Fibroblast of lung (primary cell): ENCODE measurements around the gene WDR81. TPM values are rescaled to one million over a fixed set of nuclear protein-coding genes. Genes with fewer than 3 reads are reported as not detected.

Experiments
- DNase-seq, 2 donors: peaks; one replicate each; pipeline versions ENCODE4 v3.0.0 to v3.0.0-alpha.2; 2010; ENCODE audit warnings: low read depth in 2 of 2
- H2AFZ ChIP-seq: 2 replicates; pipeline ENCODE4 v1.5.1; 2012; ENCODE audit warnings: low read length, control low read depth, inconsistent platforms
- H3K27ac ChIP-seq: 2 replicates; pipeline ENCODE4 v1.5.1; 2011; ENCODE audit warnings: low read length, control low read depth; ENCODE audit not compliant: insufficient read depth
- H3K27me3 ChIP-seq: 2 replicates; pipeline ENCODE4 v1.5.1; 2011; ENCODE audit warnings: mild to moderate bottlenecking, low read length; ENCODE audit not compliant: control insufficient read depth, insufficient read depth
- H3K36me3 ChIP-seq: 2 replicates; pipeline ENCODE4 v1.5.1; 2011; ENCODE audit warnings: low read length; ENCODE audit not compliant: control insufficient read depth, insufficient read depth
- H3K4me1 ChIP-seq: 2 replicates; pipeline ENCODE4 v1.5.1; 2011; ENCODE audit warnings: low read length; ENCODE audit not compliant: control insufficient read depth, insufficient read depth; ENCODE audit errors: extremely low read depth
- H3K4me2 ChIP-seq: 2 replicates; pipeline ENCODE4 v1.5.1; 2011; ENCODE audit warnings: low read length, control low read depth; ENCODE audit not compliant: insufficient read depth; ENCODE audit errors: extremely low read depth
- H3K4me3 ChIP-seq, 4 experiments: fragments of 200-600 bp in 1 of 4; sonication (generic) in 1 of 4; replicated peaks in 1 of 4; 2 replicates each; pipeline ENCODE4 v1.5.1; 2011 to 2016; ENCODE audit warnings: low read length in 4 of 4, low read depth in 3 of 4, mild to moderate bottlenecking in 3 of 4, control low read depth in 2 of 4, inconsistent platforms in 1 of 4, mixed read lengths in 1 of 4; ENCODE audit not compliant: insufficient read depth in 1 of 4; ENCODE audit errors: control extremely low read depth in 1 of 4
- H3K79me2 ChIP-seq: 2 replicates; pipeline ENCODE4 v1.5.1; 2012; ENCODE audit warnings: mild to moderate bottlenecking, low read length, inconsistent platforms; ENCODE audit not compliant: control insufficient read depth, insufficient read depth
- H3K9ac ChIP-seq: 2 replicates; pipeline ENCODE4 v1.5.1; 2011; ENCODE audit warnings: mild to moderate bottlenecking, low read length, control low read depth; ENCODE audit not compliant: insufficient read depth
- H3K9me3 ChIP-seq: 2 replicates; pipeline ENCODE4 v1.5.1; 2012; ENCODE audit warnings: low read depth, low read length; ENCODE audit not compliant: control insufficient read depth, insufficient read depth
- H4K20me1 ChIP-seq: 2 replicates; pipeline ENCODE4 v1.5.1; 2011; ENCODE audit warnings: low read length; ENCODE audit not compliant: control insufficient read depth, insufficient read depth; ENCODE audit errors: extremely low read depth
- CTCF ChIP-seq, 2 donors: IDR thresholded peaks in 1 of 2; conservative IDR thresholded peaks in 1 of 2; 1 replicate in 1 of 2; 2 replicates in 1 of 2; pipeline ENCODE4 v1.5.1; 2011 to 2012; ENCODE audit warnings: low read length in 2 of 2, control low read depth in 1 of 2, inconsistent platforms in 1 of 2, low read depth in 1 of 2, mild to moderate bottlenecking in 1 of 2
- EZH2 ChIP-seq: IDR thresholded peaks from 2 replicates; pipeline ENCODE4 v1.5.1; 2012; ENCODE audit warnings: low read length, control low read depth, mild to moderate bottlenecking; ENCODE audit errors: missing control alignments
- polyA plus RNA-seq, 2 donors: library from polyadenylated mRNA; depleted of rRNA in 1 of 2; stranded (reverse) in 1 of 2; unstranded in 1 of 2; fragments of >200 nt; gene quantifications; 2 replicates each; pipeline ENCODE4 v1.2.1, GENCODE V29; 2011 to 2012; ENCODE audit warnings: missing spikeins in 1 of 2
- total RNA-seq: library from RNA; depleted of rRNA; stranded (reverse); fragments of >200 nt; gene quantifications from 2 replicates; pipeline ENCODE4 v1.2.1, GENCODE V29; 2014

Gene WDR81
- total and polyA plus RNA-seq, 2 donors (not counting 1 experiment from before 2014, with no cell fraction given) = 5.4 to 31.5 TPM

GRCh38 chr17:1724869-1725641 is 551 bp downstream of the WDR81 start:
- Histone ChIP-seq H3K4me1 (peaks cover 4% of the 10 kb centered on the region), H2AFZ (no peak overlapping the region), H3K27ac (peak overlapping the region; percentile 43)

DNA sequence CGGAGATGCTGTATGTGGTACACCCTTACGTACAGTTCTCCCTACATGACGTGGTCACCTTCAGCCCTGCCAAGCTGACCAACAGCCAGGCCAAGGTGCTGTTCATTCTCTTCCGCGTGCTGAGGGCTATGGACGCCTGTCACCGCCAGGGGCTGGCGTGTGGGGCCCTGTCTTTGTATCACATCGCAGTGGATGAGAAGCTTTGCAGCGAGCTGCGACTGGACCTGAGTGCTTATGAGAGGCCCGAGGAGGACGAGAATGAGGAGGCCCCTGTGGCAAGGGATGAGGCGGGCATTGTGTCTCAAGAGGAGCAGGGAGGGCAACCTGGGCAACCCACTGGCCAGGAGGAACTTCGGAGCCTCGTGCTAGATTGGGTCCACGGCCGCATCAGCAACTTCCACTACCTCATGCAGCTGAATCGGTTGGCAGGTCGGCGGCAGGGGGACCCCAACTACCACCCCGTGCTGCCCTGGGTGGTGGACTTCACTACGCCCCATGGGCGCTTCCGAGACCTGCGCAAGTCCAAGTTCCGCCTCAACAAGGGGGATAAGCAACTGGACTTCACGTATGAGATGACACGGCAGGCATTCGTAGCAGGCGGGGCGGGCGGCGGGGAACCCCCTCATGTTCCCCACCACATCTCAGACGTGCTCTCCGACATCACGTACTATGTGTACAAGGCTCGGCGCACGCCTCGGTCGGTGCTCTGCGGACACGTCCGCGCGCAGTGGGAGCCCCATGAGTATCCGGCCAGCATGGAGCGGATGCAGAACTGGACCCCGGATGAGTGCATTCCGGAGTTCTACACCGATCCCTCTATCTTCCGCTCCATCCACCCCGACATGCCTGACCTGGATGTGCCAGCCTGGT is 1.4 kb downstream of the WDR81 start:
- TF ChIP-seq CTCF (conservative IDR thresholded peaks at IDR 0.05 in 1 of 2, IDR thresholded peaks at IDR 0.05 in 1 of 2; ENCODE audit: low read depth in 1 of 2, low read length in 2 of 2) (no peak), EZH2 (no peak)
- peak overlapping the region; percentile 75 for H3K4me2 ChIP-seq

More at GRCh38 chr17:1724869-1725641, 551 bp downstream of the WDR81 start:
- Histone ChIP-seq H3K9ac (peak overlapping the region; percentile 62), H3K9me3 (no peaks in the 10 kb centered on the region), H3K27me3 (no peaks in the 10 kb centered on the region), H3K4me2 (peak overlapping the region; percentile 75), H3K36me3 (peaks cover 12% of the 10 kb centered on the region), H3K4me3 (peak overlapping the region; percentile 39 to 64 (median 62)), H3K79me2 (peaks cover 5% of the 10 kb centered on the region), H4K20me1 (no peaks in the 10 kb centered on the region)
- TF ChIP-seq CTCF (conservative IDR thresholded peaks at IDR 0.05 in 1 of 2, IDR thresholded peaks at IDR 0.05 in 1 of 2; ENCODE audit: low read depth in 1 of 2, low read length in 2 of 2) (no peak), EZH2 (no peak)
- peak in 1 of 2 donors; percentile 10 for DNase-seq

DNA sequence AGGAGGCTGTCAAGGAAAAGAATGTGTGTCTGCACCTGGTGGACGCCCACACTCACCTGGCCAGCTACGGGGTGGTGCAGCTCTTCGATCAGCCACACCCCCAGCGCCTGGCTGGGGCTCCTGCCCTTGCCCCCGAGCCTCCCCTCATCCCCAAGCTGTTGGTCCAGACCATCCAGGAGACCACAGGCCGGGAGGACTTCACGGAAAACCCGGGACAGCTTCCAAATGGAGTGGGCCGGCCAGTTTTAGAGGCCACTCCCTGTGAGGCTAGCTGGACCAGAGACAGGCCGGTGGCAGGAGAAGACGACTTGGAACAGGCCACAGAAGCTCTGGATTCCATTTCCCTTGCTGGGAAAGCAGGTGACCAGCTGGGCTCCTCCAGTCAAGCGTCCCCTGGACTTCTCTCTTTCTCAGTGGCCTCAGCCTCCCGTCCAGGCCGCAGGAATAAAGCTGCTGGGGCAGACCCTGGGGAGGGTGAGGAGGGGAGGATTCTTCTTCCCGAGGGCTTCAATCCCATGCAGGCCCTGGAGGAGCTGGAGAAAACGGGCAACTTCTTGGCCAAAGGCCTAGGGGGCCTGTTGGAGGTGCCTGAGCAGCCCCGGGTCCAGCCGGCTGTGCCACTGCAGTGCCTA is 2.2 kb downstream of the WDR81 start:
- Histone ChIP-seq H3K27me3 (no peaks in the 10 kb centered on the region), H3K79me2 (peaks cover 5% of the 10 kb centered on the region), H3K27ac (no peak overlapping the region), H4K20me1 (no peaks in the 10 kb centered on the region), H3K4me1 (peaks cover 12% of the 10 kb centered on the region), H3K4me2 (no peak overlapping the region), H3K9me3 (no peaks in the 10 kb centered on the region), H2AFZ (no peak overlapping the region), H3K36me3 (peaks cover 12% of the 10 kb centered on the region), H3K9ac (no peak overlapping the region), H3K4me3 (no peak overlapping the region)
- no peak for DNase-seq
- TF ChIP-seq EZH2 (no peak), CTCF (conservative IDR thresholded peaks at IDR 0.05 in 1 of 2, IDR thresholded peaks at IDR 0.05 in 1 of 2; ENCODE audit: low read depth in 1 of 2, low read length in 2 of 2) (no peak)

More for the DNA sequence above, 1.4 kb downstream of the WDR81 start:
- H3K79me2 ChIP-seq = peaks cover 5% of the 10 kb centered on the region
- peak overlapping the region in 3 of 4 experiments; percentile 39 to 63 (median 61) for H3K4me3 ChIP-seq
- no peak for DNase-seq
- no peaks in the 10 kb centered on the region for H3K27me3 ChIP-seq
- no peak overlapping the region for H3K27ac ChIP-seq
- H2AFZ ChIP-seq = no peak overlapping the region
- H3K4me1 ChIP-seq = peaks cover 8% of the 10 kb centered on the region
- no peak overlapping the region for H3K9ac ChIP-seq
- no peaks in the 10 kb centered on the region for H4K20me1 ChIP-seq
- no peaks in the 10 kb centered on the region for H3K9me3 ChIP-seq
- peaks cover 12% of the 10 kb centered on the region for H3K36me3 ChIP-seq
